WTC11 (cell line): ENCODE measurements around the gene INTS15. TPM values are rescaled to one million over a fixed set of nuclear protein-coding genes. Genes with fewer than 3 reads are reported as not detected.

Source experiments
- ATAC-seq: fragments of 200-7000 bp; cut with Tn5 transposase; 2 replicates; pipeline ENCODE4 v1.10.0; 2021; ENCODE audit warnings: mild to moderate bottlenecking, moderate library complexity
- CTCF ChIA-PET: fragments of 300-600 bp; sonication (Branson Sonifier 250); formaldehyde crosslinking; loops from one replicate; lab custom pipeline; 2021; ENCODE audit warnings: antibody characterized with exemption; lab: Charles Lee
- POLR2A ChIA-PET: fragments of 350-600 bp; sonication (Branson Sonifier 250); formaldehyde crosslinking; loops from one replicate; lab custom pipeline; 2021; ENCODE audit warnings: antibody characterized with exemption; lab: Charles Lee
- DNase-seq: peaks from one replicate; pipeline ENCODE4 v3.0.0; 2021; ENCODE audit warnings: low spot score
- H3K27ac Mint-ChIP-seq: 2 replicates; pipeline ENCODE4 v1.8.0; 2021; ENCODE audit warnings: mixed read lengths
- H3K27me3 Mint-ChIP-seq: 2 replicates; pipeline ENCODE4 v1.8.0; 2021; ENCODE audit warnings: low read depth, mild to moderate bottlenecking, moderate library complexity, mixed read lengths
- H3K36me3 Mint-ChIP-seq: 2 replicates; pipeline ENCODE4 v1.8.0; 2021; ENCODE audit warnings: mixed read lengths
- H3K4me1 Mint-ChIP-seq: 2 replicates; pipeline ENCODE4 v1.8.0; 2022; ENCODE audit warnings: mixed read lengths
- H3K4me3 Mint-ChIP-seq: 2 replicates; pipeline ENCODE4 v1.8.0; 2021; ENCODE audit warnings: mild to moderate bottlenecking, moderate library complexity, mixed read lengths
- H3K9me3 Mint-ChIP-seq: 2 replicates; pipeline ENCODE4 v1.8.0; 2021; ENCODE audit warnings: mixed read lengths
- IRF2 ChIP-seq: sonication (generic); formaldehyde crosslinking; IDR thresholded peaks from 2 replicates; pipeline ENCODE4 v1.8.0; 2022; ENCODE audit warnings: low read depth, missing genetic modification reagents, borderline replicate concordance
- KAT7 ChIP-seq: sonication (generic); formaldehyde crosslinking; IDR thresholded peaks from 2 replicates; pipeline ENCODE4 v1.8.1; 2023; ENCODE audit warnings: missing genetic modification reagents, mild to moderate bottlenecking, borderline replicate concordance
- MXD4 ChIP-seq: fragments of 250-450 bp; sonication (Bioruptor Pico); IDR thresholded peaks from 2 replicates; pipeline ENCODE4 v1.8.0; 2021; ENCODE audit warnings: mild to moderate bottlenecking, moderate library complexity, borderline replicate concordance
- NFYB ChIP-seq: sonication (generic); formaldehyde crosslinking; conservative IDR thresholded peaks from 2 replicates; pipeline ENCODE4 v1.8.0; 2022; ENCODE audit warnings: low read depth, missing genetic modification reagents
- SOX15 ChIP-seq: fragments of 250-450 bp; sonication (Bioruptor Pico); IDR thresholded peaks from 2 replicates; pipeline ENCODE4 v1.9.0; 2021; ENCODE audit warnings: mild to moderate bottlenecking
- SP1 ChIP-seq: sonication (generic); formaldehyde crosslinking; conservative IDR thresholded peaks from 2 replicates; pipeline ENCODE4 v1.8.1; 2022; ENCODE audit warnings: missing genetic modification reagents
- ZNF232 ChIP-seq: sonication (generic); formaldehyde crosslinking; IDR thresholded peaks from 2 replicates; pipeline ENCODE4 v1.8.0; 2022; ENCODE audit warnings: mild to moderate bottlenecking, missing genetic modification reagents
- ZNF263 ChIP-seq: sonication (generic); formaldehyde crosslinking; IDR thresholded peaks from 2 replicates; pipeline ENCODE4 v1.8.1; 2022; ENCODE audit warnings: low read depth, mild to moderate bottlenecking, moderate library complexity, missing genetic modification reagents
- ZNF317 ChIP-seq: sonication (generic); formaldehyde crosslinking; IDR thresholded peaks from 2 replicates; pipeline ENCODE4 v1.8.1; 2023; ENCODE audit warnings: low read depth, mild to moderate bottlenecking, moderate library complexity, missing genetic modification reagents, borderline replicate concordance
- ZNF396 ChIP-seq: fragments of 250-450 bp; sonication (Bioruptor Pico); IDR thresholded peaks from 2 replicates; pipeline ENCODE4 v1.8.0; 2021; ENCODE audit warnings: mild to moderate bottlenecking, moderate library complexity, borderline replicate concordance
- ZNF671 ChIP-seq: fragments of 250-450 bp; sonication (Bioruptor Pico); IDR thresholded peaks from 2 replicates; pipeline ENCODE4 v1.8.0; 2021; ENCODE audit warnings: mild to moderate bottlenecking
- total RNA-seq: library from RNA; stranded (reverse); gene quantifications from 3 replicates; pipeline ENCODE4 v1.2.3, GENCODE V29; 2021
- TF ChIP-seq, protein P1 (sequence below): fragments of 250-450 bp; sonication (Bioruptor Pico); IDR thresholded peaks from 2 replicates; pipeline ENCODE4 v1.8.0; 2021; ENCODE audit warnings: mild to moderate bottlenecking
- TF ChIP-seq, protein P2 (sequence below): sonication (generic); formaldehyde crosslinking; IDR thresholded peaks from 2 replicates; pipeline ENCODE4 v1.8.1; 2022; ENCODE audit warnings: mild to moderate bottlenecking, moderate library complexity, missing genetic modification reagents
- TF ChIP-seq, protein P3 (sequence below): sonication (generic); formaldehyde crosslinking; IDR thresholded peaks from 2 replicates; pipeline ENCODE4 v1.8.1; 2023; ENCODE audit warnings: mild to moderate bottlenecking, missing genetic modification reagents
- TF ChIP-seq, protein P4 (sequence below): sonication (generic); formaldehyde crosslinking; conservative IDR thresholded peaks from 2 replicates; pipeline ENCODE4 v1.8.1; 2023; ENCODE audit warnings: mild to moderate bottlenecking, low read depth, missing genetic modification reagents, moderate library complexity
- TF ChIP-seq, protein P5 (sequence below): fragments of 250-450 bp; sonication (Bioruptor Pico); IDR thresholded peaks from 2 replicates; pipeline ENCODE4 v1.9.0; 2021; ENCODE audit warnings: mild to moderate bottlenecking
- TF ChIP-seq, protein P6 (sequence below): fragments of 250-450 bp; sonication (Bioruptor Pico); conservative IDR thresholded peaks from 2 replicates; pipeline ENCODE4 v1.9.0; 2021; ENCODE audit warnings: mild to moderate bottlenecking
- TF ChIP-seq, protein P7 (sequence below): sonication (generic); formaldehyde crosslinking; IDR thresholded peaks from 2 replicates; pipeline ENCODE4 v1.8.1; 2023; ENCODE audit warnings: mild to moderate bottlenecking, missing genetic modification reagents, borderline replicate concordance

The INTS15 gene
- total RNA-seq, 1 experiment from 2014 or later: 28.2 TPM

DNA sequence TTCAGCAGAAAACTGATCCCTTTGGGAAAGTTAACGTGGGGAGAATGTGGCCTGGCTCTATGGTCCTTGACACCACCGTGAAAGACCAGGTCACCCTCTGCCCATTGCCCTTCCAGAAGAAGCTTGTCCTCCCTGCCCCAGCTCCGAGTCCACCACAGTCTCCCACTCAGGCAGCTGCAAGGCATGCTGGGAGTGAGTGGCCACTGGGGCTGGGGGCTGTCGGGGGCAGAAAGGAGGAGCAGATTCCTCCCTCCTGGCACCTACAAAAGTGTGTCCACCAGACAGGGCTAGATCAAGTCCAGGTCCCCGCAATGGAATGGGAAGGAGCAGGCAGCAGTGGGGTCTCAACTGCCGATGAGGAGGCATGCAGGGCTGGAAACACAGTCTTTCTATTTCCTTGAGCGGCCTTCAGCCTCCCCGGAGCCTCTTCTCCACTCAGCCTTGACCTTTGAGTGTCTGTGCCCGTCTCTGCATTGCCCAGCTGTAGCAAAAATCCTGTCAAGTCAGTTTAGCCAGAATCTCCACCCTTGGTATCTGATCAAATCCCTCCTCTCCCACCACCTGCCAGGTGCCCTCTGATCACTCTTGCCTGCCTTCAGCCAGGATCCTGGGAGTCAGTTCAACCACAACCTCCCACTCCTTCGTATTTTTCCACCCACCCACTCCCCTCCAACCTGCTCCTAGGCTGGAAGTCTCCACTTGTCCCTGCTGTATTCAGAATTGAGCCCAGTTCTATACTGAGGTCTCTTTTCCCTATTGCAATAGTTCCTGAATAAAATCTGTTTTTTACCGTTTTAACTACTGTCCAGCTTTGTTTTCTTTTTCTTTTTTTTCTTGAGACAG lies 40.4 kb downstream of the INTS15 start:
- no peak for TF ChIP-seq ZNF317 (CRISPR knock-in tag)
- no peak for TF ChIP-seq ZNF263 (CRISPR knock-in tag)
- TF ChIP-seq NFYB: no peak
- no peak for TF ChIP-seq KAT7 (CRISPR knock-in tag)
- TF ChIP-seq, protein P1, sequence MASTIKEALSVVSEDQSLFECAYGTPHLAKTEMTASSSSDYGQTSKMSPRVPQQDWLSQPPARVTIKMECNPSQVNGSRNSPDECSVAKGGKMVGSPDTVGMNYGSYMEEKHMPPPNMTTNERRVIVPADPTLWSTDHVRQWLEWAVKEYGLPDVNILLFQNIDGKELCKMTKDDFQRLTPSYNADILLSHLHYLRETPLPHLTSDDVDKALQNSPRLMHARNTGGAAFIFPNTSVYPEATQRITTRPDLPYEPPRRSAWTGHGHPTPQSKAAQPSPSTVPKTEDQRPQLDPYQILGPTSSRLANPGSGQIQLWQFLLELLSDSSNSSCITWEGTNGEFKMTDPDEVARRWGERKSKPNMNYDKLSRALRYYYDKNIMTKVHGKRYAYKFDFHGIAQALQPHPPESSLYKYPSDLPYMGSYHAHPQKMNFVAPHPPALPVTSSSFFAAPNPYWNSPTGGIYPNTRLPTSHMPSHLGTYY (CRISPR knock-in tag): no peak
- no peak overlapping the region for H3K4me3 Mint-ChIP-seq
- ChIA-PET CTCF (interaction anchor here (0.7 kb wide), 1 partner anchor 41 kb away, joined by 3 read pairs; no protein-coding TSS in a partner anchor), POLR2A (no interaction called here)
- H3K9me3 Mint-ChIP-seq: no peaks in the 10 kb centered on the region
- DNase-seq (no peak), ATAC-seq (no peak)
- H3K36me3 Mint-ChIP-seq: no peaks in the 10 kb centered on the region
- H3K27ac Mint-ChIP-seq: no peak overlapping the region
- H3K27me3 Mint-ChIP-seq: no peaks in the 10 kb centered on the region
- H3K4me1 Mint-ChIP-seq: no peaks in the 10 kb centered on the region

DNA sequence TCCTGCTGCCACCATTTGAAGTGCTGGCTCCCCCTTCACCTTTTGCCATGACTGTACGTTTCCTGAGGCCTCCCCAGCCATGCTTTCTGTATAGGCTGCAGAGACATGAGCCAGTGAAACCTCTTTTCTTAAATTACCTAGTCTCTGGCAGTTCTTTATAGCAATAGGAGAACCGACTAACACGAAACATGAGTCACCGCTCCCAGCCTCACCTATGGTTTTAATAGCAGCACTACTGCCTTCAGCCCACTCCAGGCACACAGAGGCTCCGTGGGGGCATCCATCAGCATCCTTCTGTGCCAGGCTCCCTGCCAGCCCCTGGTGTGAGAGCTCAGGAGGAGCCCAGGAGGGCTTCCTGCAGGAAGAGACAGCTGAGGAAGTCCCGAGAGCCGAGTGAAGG lies 41.8 kb downstream of the INTS15 start:
- no peak for ATAC-seq
- CTCF ChIA-PET: no interaction called here
- no peak for DNase-seq
- Mint-ChIP-seq H3K4me1 (no peaks in the 10 kb centered on the region), H3K27me3 (peaks cover 4% of the 10 kb centered on the region; the same call in 1 of the 2 replicates), H3K9me3 (no peaks in the 10 kb centered on the region), H3K36me3 (no peaks in the 10 kb centered on the region), H3K27ac (no peak overlapping the region), H3K4me3 (no peak overlapping the region)
- no peak for TF ChIP-seq SOX15 (CRISPR knock-in tag)
- TF ChIP-seq, protein P2, sequence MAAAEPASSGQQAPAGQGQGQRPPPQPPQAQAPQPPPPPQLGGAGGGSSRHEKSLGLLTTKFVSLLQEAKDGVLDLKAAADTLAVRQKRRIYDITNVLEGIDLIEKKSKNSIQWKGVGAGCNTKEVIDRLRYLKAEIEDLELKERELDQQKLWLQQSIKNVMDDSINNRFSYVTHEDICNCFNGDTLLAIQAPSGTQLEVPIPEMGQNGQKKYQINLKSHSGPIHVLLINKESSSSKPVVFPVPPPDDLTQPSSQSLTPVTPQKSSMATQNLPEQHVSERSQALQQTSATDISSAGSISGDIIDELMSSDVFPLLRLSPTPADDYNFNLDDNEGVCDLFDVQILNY: no peak
- TF ChIP-seq MXD4 (CRISPR knock-in tag): no peak
- no peak for TF ChIP-seq ZNF396 (CRISPR knock-in tag)
- no peak for TF ChIP-seq ZNF263 (CRISPR knock-in tag)
- no peak for TF ChIP-seq ZNF671 (CRISPR knock-in tag)
- TF ChIP-seq, protein P3, sequence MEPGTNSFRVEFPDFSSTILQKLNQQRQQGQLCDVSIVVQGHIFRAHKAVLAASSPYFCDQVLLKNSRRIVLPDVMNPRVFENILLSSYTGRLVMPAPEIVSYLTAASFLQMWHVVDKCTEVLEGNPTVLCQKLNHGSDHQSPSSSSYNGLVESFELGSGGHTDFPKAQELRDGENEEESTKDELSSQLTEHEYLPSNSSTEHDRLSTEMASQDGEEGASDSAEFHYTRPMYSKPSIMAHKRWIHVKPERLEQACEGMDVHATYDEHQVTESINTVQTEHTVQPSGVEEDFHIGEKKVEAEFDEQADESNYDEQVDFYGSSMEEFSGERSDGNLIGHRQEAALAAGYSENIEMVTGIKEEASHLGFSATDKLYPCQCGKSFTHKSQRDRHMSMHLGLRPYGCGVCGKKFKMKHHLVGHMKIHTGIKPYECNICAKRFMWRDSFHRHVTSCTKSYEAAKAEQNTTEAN (CRISPR knock-in tag): no peak
- no peak for TF ChIP-seq IRF2 (CRISPR knock-in tag)
- TF ChIP-seq, protein P4, sequence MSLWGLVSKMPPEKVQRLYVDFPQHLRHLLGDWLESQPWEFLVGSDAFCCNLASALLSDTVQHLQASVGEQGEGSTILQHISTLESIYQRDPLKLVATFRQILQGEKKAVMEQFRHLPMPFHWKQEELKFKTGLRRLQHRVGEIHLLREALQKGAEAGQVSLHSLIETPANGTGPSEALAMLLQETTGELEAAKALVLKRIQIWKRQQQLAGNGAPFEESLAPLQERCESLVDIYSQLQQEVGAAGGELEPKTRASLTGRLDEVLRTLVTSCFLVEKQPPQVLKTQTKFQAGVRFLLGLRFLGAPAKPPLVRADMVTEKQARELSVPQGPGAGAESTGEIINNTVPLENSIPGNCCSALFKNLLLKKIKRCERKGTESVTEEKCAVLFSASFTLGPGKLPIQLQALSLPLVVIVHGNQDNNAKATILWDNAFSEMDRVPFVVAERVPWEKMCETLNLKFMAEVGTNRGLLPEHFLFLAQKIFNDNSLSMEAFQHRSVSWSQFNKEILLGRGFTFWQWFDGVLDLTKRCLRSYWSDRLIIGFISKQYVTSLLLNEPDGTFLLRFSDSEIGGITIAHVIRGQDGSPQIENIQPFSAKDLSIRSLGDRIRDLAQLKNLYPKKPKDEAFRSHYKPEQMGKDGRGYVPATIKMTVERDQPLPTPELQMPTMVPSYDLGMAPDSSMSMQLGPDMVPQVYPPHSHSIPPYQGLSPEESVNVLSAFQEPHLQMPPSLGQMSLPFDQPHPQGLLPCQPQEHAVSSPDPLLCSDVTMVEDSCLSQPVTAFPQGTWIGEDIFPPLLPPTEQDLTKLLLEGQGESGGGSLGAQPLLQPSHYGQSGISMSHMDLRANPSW: no peak
- TF ChIP-seq, protein P5, sequence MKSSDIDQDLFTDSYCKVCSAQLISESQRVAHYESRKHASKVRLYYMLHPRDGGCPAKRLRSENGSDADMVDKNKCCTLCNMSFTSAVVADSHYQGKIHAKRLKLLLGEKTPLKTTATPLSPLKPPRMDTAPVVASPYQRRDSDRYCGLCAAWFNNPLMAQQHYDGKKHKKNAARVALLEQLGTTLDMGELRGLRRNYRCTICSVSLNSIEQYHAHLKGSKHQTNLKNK (CRISPR knock-in tag): no peak
- POLR2A ChIA-PET: no interaction called here

DNA sequence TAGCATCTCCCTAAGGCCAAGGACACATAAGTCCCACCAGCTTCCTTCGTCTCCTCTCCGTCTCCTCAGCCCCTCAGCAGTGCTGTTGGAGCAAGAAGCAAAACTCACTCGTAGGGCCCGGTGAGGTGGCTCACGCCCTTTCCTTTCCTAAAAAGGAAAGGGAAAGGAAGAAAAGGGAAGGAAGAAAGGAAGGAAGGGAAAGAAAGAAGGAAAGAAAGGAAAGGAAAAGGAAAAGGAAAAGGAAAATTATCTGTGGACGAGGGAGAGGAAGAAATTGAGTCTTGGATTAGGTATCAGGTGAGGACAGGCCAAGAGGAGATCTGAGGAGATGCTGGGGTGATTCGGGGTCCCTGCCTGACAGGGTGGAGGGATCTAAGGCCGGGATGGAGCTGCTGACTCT lies 44.2 kb downstream of the INTS15 start:
- Mint-ChIP-seq H3K4me1 (peaks cover 8% of the 10 kb centered on the region; the same call in 1 of the 2 replicates), H3K27me3 (peaks cover 4% of the 10 kb centered on the region; the same call in 1 of the 2 replicates), H3K9me3 (no peaks in the 10 kb centered on the region), H3K27ac (no peak overlapping the region), H3K4me3 (no peak overlapping the region), H3K36me3 (no peaks in the 10 kb centered on the region)
- CTCF ChIA-PET: no interaction called here
- ATAC-seq (no peak), DNase-seq (no peak)
- POLR2A ChIA-PET: no interaction called here
- TF ChIP-seq SP1 (CRISPR knock-in tag): no peak
- TF ChIP-seq ZNF232 (CRISPR knock-in tag): no peak
- TF ChIP-seq, protein P6, sequence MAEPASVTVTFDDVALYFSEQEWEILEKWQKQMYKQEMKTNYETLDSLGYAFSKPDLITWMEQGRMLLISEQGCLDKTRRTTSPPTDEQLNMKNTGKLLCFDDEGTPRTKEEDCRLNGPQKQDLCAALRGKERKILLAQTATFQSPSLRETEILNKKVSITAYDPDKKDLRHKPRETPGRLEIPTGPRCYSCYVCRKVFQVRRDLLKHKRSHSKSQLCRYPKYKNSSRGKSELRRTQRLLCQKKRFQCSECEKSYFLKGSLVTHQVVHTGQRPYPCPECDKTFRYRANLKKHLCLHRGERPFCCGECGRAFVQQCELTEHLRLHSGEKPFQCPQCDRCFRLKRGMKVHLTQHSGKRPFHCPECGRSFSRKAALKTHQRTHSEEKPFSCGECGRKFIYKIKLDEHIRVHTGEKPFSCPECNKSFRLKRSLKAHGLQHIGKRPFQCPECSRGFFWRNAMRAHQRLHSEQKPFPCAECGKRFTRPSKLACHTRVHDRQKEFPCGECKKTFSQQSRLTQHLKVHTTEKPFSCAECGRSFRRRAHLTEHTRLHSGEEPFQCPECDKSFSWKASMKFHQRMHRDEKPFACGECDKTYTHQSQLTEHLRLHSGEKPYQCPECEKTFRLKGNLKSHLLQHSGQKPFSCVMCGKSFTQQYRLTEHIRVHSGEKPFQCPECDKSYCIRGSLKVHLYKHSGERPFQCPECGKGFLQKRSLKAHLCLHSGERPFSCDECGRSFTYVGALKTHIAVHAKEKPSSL: no peak
- TF ChIP-seq, protein P7, sequence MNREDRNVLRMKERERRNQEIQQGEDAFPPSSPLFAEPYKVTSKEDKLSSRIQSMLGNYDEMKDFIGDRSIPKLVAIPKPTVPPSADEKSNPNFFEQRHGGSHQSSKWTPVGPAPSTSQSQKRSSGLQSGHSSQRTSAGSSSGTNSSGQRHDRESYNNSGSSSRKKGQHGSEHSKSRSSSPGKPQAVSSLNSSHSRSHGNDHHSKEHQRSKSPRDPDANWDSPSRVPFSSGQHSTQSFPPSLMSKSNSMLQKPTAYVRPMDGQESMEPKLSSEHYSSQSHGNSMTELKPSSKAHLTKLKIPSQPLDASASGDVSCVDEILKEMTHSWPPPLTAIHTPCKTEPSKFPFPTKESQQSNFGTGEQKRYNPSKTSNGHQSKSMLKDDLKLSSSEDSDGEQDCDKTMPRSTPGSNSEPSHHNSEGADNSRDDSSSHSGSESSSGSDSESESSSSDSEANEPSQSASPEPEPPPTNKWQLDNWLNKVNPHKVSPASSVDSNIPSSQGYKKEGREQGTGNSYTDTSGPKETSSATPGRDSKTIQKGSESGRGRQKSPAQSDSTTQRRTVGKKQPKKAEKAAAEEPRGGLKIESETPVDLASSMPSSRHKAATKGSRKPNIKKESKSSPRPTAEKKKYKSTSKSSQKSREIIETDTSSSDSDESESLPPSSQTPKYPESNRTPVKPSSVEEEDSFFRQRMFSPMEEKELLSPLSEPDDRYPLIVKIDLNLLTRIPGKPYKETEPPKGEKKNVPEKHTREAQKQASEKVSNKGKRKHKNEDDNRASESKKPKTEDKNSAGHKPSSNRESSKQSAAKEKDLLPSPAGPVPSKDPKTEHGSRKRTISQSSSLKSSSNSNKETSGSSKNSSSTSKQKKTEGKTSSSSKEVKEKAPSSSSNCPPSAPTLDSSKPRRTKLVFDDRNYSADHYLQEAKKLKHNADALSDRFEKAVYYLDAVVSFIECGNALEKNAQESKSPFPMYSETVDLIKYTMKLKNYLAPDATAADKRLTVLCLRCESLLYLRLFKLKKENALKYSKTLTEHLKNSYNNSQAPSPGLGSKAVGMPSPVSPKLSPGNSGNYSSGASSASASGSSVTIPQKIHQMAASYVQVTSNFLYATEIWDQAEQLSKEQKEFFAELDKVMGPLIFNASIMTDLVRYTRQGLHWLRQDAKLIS (CRISPR knock-in tag): no peak
